Upper lobe of left lung (tissue), 6 donors: ENCODE measurements around the gene CYTH3. TPM values are rescaled to one million over a fixed set of nuclear protein-coding genes. Genes with fewer than 3 reads are reported as not detected.

Source experiments
- ATAC-seq, 2 donors: fragments of 200-7000 bp; cut with Tn5 transposase; one replicate each; pipeline ENCODE4 v1.9.1; 2022; ENCODE audit warnings: mild to moderate bottlenecking in 2 of 2, moderate library complexity in 2 of 2; ENCODE audit not compliant: low FRiP score in 2 of 2
- DNase-seq, 2 donors: peaks; one replicate each; pipeline ENCODE4 v3.0.0-alpha.2; 2019 to 2020
- H3K27ac ChIP-seq, 4 donors: fragments of 200-600 bp; sonication (generic); one replicate each; pipeline ENCODE4 v1.5.1; 2016 to 2019
- H3K27me3 ChIP-seq, 4 donors: fragments of 200-600 bp; sonication (generic); one replicate each; pipeline ENCODE4 v1.5.1; 2017 to 2019
- H3K36me3 ChIP-seq, 4 donors: fragments of 200-600 bp; sonication (generic); one replicate each; pipeline ENCODE4 v1.5.1; 2016 to 2019
- H3K4me1 ChIP-seq, 4 donors: fragments of 200-600 bp; sonication (generic); one replicate each; pipeline ENCODE4 v1.5.1; 2018 to 2019
- H3K4me3 ChIP-seq, 4 donors: fragments of 200-600 bp; sonication (generic); one replicate each; pipeline ENCODE4 v1.5.1; 2017 to 2019; ENCODE audit warnings: mild to moderate bottlenecking in 2 of 4, moderate library complexity in 1 of 4
- H3K9me3 ChIP-seq, 4 donors: fragments of 200-600 bp; sonication (generic); one replicate each; pipeline ENCODE4 v1.5.1; 2018 to 2019
- EP300 ChIP-seq, 4 donors: sonication (generic); formaldehyde crosslinking; IDR thresholded peaks; one replicate each; pipeline ENCODE4 v1.5.1; 2017; ENCODE audit warnings: antibody characterized with exemption in 4 of 4, control low read depth in 2 of 4
- POLR2A ChIP-seq, 4 donors: fragments of 450-650 bp; IDR thresholded peaks; one replicate each; pipeline ENCODE4 v1.5.1; 2016 to 2017; ENCODE audit warnings: antibody characterized with exemption in 4 of 4, mild to moderate bottlenecking in 2 of 4
- POLR2AphosphoS5 ChIP-seq, 2 donors: sonication (generic); formaldehyde crosslinking; IDR thresholded peaks; one replicate each; pipeline ENCODE4 v1.5.1; 2017; ENCODE audit warnings: antibody characterized with exemption in 2 of 2
- WGBS, 2 donors: methylation state at CpG; one replicate each; pipeline ENCODE4 v1.1.5; 2017 to 2018; 5-methylcytosine and 5-hydroxymethylcytosine counted together
- total RNA-seq, 6 donors: library from RNA; depleted of rRNA in 4 of 6; stranded (reverse); fragments of >200 nt in 4 of 6; gene quantifications; one replicate each; pipeline versions ENCODE4 v1.1.0 to v1.2.1, GENCODE V29; 2016 to 2021
- TF ChIP-seq, protein P1 (sequence below), 6 experiments: fragments of 450-650 bp in 4 of 6; fragments of 200-600 bp in 2 of 6; sonication (generic) in 2 of 6; IDR thresholded peaks; one replicate each; pipeline ENCODE4 v1.5.1; 2016 to 2019; ENCODE audit warnings: antibody characterized with exemption in 6 of 6
- donor health status: DM: no; HTN: no; CAD: no; lungs with moderate emphysema.
- donor health status: DM: no; HTN: yes; CAD: no; lungs with severe emphysema.

CYTH3 gene
- total RNA-seq, 6 donors from 2014 or later: 24.2 to 76.5 (median 32.9) TPM

DNA sequence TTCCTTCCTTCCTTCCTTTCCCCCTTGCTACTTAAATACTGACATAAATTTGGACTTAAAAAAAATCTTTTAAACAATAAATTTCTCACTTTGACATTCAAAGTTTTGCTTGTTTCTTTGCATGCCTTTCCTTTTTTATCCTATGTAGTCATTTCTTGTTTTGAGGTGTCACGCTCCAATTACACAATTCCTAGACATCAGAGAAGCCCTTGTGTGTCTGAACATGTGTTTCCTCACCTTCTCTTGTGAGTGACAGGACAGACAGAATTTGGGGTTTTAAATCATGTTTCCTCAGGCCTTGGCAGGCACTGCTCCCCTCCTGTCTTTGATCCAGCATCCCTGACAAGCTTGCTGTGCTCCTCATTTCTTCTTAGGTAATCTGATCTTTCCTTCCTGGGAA lies 91.3 kb downstream of the CYTH3 start:
- Histone ChIP-seq H3K27me3 (no peaks in the 10 kb centered on the region), H3K4me3 (no peak overlapping the region), H3K9me3 (no peaks in the 10 kb centered on the region), H3K27ac (no peak overlapping the region), H3K4me1 (peaks cover 10 to 21% (median 14%) of the 10 kb centered on the region in 4 donors), H3K36me3 (peaks cover 0 to 15% (median 0%) of the 10 kb centered on the region in 4 donors)
- TF ChIP-seq EP300 (IDR thresholded peaks at IDR 0.05) (no peak), POLR2A (IDR thresholded peaks at IDR 0.05) (no peak), POLR2AphosphoS5 (IDR thresholded peaks at IDR 0.05) (no peak)
- TF ChIP-seq, protein P1, sequence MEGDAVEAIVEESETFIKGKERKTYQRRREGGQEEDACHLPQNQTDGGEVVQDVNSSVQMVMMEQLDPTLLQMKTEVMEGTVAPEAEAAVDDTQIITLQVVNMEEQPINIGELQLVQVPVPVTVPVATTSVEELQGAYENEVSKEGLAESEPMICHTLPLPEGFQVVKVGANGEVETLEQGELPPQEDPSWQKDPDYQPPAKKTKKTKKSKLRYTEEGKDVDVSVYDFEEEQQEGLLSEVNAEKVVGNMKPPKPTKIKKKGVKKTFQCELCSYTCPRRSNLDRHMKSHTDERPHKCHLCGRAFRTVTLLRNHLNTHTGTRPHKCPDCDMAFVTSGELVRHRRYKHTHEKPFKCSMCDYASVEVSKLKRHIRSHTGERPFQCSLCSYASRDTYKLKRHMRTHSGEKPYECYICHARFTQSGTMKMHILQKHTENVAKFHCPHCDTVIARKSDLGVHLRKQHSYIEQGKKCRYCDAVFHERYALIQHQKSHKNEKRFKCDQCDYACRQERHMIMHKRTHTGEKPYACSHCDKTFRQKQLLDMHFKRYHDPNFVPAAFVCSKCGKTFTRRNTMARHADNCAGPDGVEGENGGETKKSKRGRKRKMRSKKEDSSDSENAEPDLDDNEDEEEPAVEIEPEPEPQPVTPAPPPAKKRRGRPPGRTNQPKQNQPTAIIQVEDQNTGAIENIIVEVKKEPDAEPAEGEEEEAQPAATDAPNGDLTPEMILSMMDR (IDR thresholded peaks at IDR 0.05): no peak
- DNase-seq: no peak
- WGBS, 2 donors: 58 to 63% methylated on average over 1 of the region's 1 CpG
- no peak for ATAC-seq

GRCh38 chr7:6180344-6180725 lies 92.1 kb downstream of the CYTH3 start:
- H3K4me1 ChIP-seq: peaks cover 10 to 29% (median 17%) of the 10 kb centered on the region in 4 donors
- H3K27ac ChIP-seq: no peak overlapping the region
- ATAC-seq (no peak), DNase-seq (peak in 1 of 2 donors; percentile 38)
- TF ChIP-seq POLR2A (IDR thresholded peaks at IDR 0.05) (no peak), EP300 (IDR thresholded peaks at IDR 0.05) (no peak), POLR2AphosphoS5 (IDR thresholded peaks at IDR 0.05) (no peak)
- TF ChIP-seq, protein P1 (IDR thresholded peaks at IDR 0.05): no peak
- H3K27me3 ChIP-seq: no peaks in the 10 kb centered on the region
- WGBS, 2 donors: 94 to 96% methylated on average over 8 of the region's 8 CpGs
- H3K9me3 ChIP-seq: no peaks in the 10 kb centered on the region
- peaks cover 0 to 15% (median 0%) of the 10 kb centered on the region in 4 donors for H3K36me3 ChIP-seq
- no peak overlapping the region for H3K4me3 ChIP-seq

- H3K36me3 ChIP-seq: peaks cover 0 to 15% (median 0%) of the 10 kb centered on the region in 4 donors
- WGBS, 2 donors: 85 to 96% methylated on average over 3 of the region's 3 CpGs
- DNase-seq: no peak
- peaks cover 10 to 30% (median 17%) of the 10 kb centered on the region in 4 donors for H3K4me1 ChIP-seq
- no peak overlapping the region for H3K4me3 ChIP-seq
- H3K27me3 ChIP-seq: no peaks in the 10 kb centered on the region
- no peak for TF ChIP-seq EP300 (IDR thresholded peaks at IDR 0.05)
- no peak for TF ChIP-seq POLR2AphosphoS5 (IDR thresholded peaks at IDR 0.05)
- TF ChIP-seq, protein P1 (IDR thresholded peaks at IDR 0.05): no peak
- no peak for TF ChIP-seq POLR2A (IDR thresholded peaks at IDR 0.05)
- peak in 1 of 2 donors; percentile 54 for ATAC-seq
- H3K27ac ChIP-seq: no peak overlapping the region
- no peaks in the 10 kb centered on the region for H3K9me3 ChIP-seq
These were observed 92.6 kb downstream of the CYTH3 start for GRCh38 chr7:6179620-6180343.

- peak in 1 of 2 donors; percentile 10 for TF ChIP-seq POLR2AphosphoS5 (IDR thresholded peaks at IDR 0.05)
- TF ChIP-seq, protein P1 (IDR thresholded peaks at IDR 0.05): no peak
- H3K4me1 ChIP-seq: peaks cover 10 to 30% (median 17%) of the 10 kb centered on the region in 4 donors
- H3K4me3 ChIP-seq: no peak overlapping the region
- H3K36me3 ChIP-seq: peaks cover 0 to 15% (median 0%) of the 10 kb centered on the region in 4 donors
- ATAC-seq (no peak), DNase-seq (peak in 1 of 2 donors; percentile 54)
- no peaks in the 10 kb centered on the region for H3K9me3 ChIP-seq
- no peaks in the 10 kb centered on the region for H3K27me3 ChIP-seq
- peak overlapping the region in 2 of 4 donors; percentile 1 to 54 for H3K27ac ChIP-seq
- WGBS, 2 donors: 59 to 87% methylated on average over 7 of the region's 7 CpGs
These were observed 94.0 kb downstream of the CYTH3 start for GRCh38 chr7:6178298-6179029.
